ENCODE results near the gene ELN.

- TF ChIP-seq PPARA (CRISPR knock-in tag; IDR thresholded peaks at IDR 0.05; ENCODE audit: borderline replicate concordance) (no peak), GLIS3 (CRISPR knock-in tag; IDR thresholded peaks at IDR 0.05) (no peak), ZNF565 (CRISPR knock-in tag; conservative IDR thresholded peaks at IDR 0.05; ENCODE audit: low read depth) (no peak), OSR1 (CRISPR knock-in tag; IDR thresholded peaks at IDR 0.05) (no peak), RARB (CRISPR knock-in tag; IDR thresholded peaks at IDR 0.05) (no peak), CSRNP3 (CRISPR knock-in tag; IDR thresholded peaks at IDR 0.05) (no peak), SNAI2 (CRISPR knock-in tag; IDR thresholded peaks at IDR 0.05) (no peak), ZFP30 (CRISPR knock-in tag; IDR thresholded peaks at IDR 0.05) (no peak), PATZ1 (CRISPR knock-in tag; IDR thresholded peaks at IDR 0.05; ENCODE audit: borderline replicate concordance) (no peak), TOX (CRISPR knock-in tag; IDR thresholded peaks at IDR 0.05; ENCODE audit: borderline replicate concordance) (no peak), ZFP3 (CRISPR knock-in tag; IDR thresholded peaks at IDR 0.05) (no peak), TCF4 (CRISPR knock-in tag; IDR thresholded peaks at IDR 0.05; ENCODE audit: borderline replicate concordance) (no peak), POU6F1 (CRISPR knock-in tag; IDR thresholded peaks at IDR 0.05; ENCODE audit: borderline replicate concordance, low read depth) (no peak)
- TF ChIP-seq, protein P1, sequence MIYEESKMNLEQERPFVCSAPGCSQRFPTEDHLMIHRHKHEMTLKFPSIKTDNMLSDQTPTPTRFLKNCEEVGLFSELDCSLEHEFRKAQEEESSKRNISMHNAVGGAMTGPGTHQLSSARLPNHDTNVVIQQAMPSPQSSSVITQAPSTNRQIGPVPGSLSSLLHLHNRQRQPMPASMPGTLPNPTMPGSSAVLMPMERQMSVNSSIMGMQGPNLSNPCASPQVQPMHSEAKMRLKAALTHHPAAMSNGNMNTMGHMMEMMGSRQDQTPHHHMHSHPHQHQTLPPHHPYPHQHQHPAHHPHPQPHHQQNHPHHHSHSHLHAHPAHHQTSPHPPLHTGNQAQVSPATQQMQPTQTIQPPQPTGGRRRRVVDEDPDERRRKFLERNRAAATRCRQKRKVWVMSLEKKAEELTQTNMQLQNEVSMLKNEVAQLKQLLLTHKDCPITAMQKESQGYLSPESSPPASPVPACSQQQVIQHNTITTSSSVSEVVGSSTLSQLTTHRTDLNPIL (CRISPR knock-in tag; IDR thresholded peaks at IDR 0.05; ENCODE audit: low read depth) = no peak
Measured at GRCh38 chr7:74031403-74032190, 3.6 kb downstream of the ELN start.
